GM19193 (cell line): ENCODE measurements around the gene SLC8A2.

Experiments used
- POLR2A ChIP-seq: IDR thresholded peaks from 4 replicates; pipeline ENCODE4 v1.6.1; 2011; ENCODE audit not compliant: insufficient read depth, insufficient read length; ENCODE audit errors: extremely low read depth

Gene SLC8A2

GRCh38 chr19:47434088-47434487 is 37.6 kb downstream of the SLC8A2 start:
- no peak for TF ChIP-seq POLR2A

- no peak for TF ChIP-seq POLR2A
These were observed 38.6 kb downstream of the SLC8A2 start for GRCh38 chr19:47433121-47433520.

- TF ChIP-seq POLR2A, result no peak
These were observed 39.2 kb downstream of the SLC8A2 start for GRCh38 chr19:47432499-47432898.

- no peak for TF ChIP-seq POLR2A
These were observed 39.6 kb downstream of the SLC8A2 start for GRCh38 chr19:47432091-47432490.

GRCh38 chr19:47430041-47430802 is 41.5 kb downstream of the SLC8A2 start:
- TF ChIP-seq POLR2A, result no peak

- no peak for TF ChIP-seq POLR2A
These were observed 42.4 kb downstream of the SLC8A2 start for GRCh38 chr19:47429140-47429793.

- no peak for TF ChIP-seq POLR2A
These were observed 43.4 kb downstream of the SLC8A2 start for GRCh38 chr19:47428177-47428894.

- no peak for TF ChIP-seq POLR2A
These were observed 44.2 kb downstream of the SLC8A2 start for GRCh38 chr19:47427241-47428176.

- TF ChIP-seq POLR2A, result no peak
These were observed 48.4 kb downstream of the SLC8A2 start for GRCh38 chr19:47423203-47423882.

- no peak for TF ChIP-seq POLR2A
These were observed 49.1 kb downstream of the SLC8A2 start for GRCh38 chr19:47422417-47423163.

GRCh38 chr19:47421844-47422395 is 49.8 kb downstream of the SLC8A2 start:
- TF ChIP-seq POLR2A, result no peak

GRCh38 chr19:47421244-47421786 is 50.4 kb downstream of the SLC8A2 start:
- TF ChIP-seq POLR2A, result no peak

GRCh38 chr19:47419789-47420188 is 51.9 kb downstream of the SLC8A2 start:
- no peak for TF ChIP-seq POLR2A
